EH (cell line): ENCODE results near the gene CNOT6.
"Not testable (repeated sequence)": the region's sequence is repeated elsewhere in the genome, so short reads cannot be mapped to it uniquely, and the experiment has no call there.

Experiments used
- DNase-seq: peaks from one replicate; pipeline ENCODE4 v3.0.0-alpha.2; 2015; ENCODE audit warnings: low read depth

Gene CNOT6

DNA sequence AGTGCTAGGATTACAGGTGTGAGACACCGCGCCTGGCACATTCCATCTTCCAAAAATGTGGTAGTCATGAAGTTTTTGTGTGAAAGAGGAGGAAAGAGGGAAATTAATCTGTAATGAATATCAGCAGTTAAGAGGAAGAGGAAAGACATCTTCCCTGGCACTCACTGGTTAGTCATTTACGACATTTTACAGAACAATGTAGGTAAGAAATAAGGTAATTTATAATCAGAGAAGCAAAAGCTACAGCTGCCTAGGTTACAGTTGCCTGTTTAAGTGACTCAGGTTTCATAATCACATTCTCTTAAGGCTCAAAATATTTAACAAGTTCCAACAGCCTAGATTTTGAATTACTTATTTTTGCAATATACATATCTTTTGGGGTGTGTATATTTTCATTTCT, 26.9 kb downstream of the CNOT6 start:
- DNase-seq, result no peak

DNA sequence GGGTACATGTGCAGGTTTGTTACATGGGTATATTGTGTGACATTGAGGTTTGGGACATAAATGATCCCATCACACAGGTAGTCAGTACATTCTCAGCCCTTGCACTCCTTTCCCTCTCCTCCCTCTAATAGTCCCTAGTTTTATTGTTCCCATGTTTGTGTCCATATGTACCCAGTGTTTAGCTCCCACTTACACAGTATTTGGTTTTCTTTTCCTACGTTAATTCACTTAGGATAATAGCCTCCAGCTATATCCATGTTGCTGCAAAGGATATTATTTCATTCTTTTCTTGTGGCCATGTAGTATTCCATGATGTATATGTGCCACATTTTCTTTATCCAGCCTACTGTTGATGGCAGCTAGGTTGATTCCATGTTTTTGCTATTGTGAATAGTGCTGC, 27.4 kb downstream of the CNOT6 start:
- DNase-seq, result no peak

DNA sequence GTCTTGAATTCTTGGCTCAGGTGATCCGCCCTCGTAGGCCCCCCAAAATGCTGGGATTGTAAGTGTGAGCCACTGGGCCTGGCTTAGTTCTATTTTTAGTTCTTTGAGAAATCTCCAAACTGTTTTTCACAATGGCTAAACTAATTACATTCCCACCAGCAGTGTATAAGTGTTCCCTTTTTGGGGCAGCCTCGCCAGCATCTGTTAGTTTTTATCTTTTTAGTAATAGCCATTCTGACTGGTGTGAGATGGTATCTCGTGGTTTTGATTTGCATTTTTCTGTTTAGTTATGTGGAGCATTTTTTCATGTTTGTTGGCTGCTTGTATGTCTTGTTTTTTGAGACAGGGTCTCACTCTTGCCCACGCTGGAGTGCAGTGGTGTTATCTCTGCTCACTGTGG, 28.2 kb downstream of the CNOT6 start:
- peak; percentile 43 for DNase-seq

DNA sequence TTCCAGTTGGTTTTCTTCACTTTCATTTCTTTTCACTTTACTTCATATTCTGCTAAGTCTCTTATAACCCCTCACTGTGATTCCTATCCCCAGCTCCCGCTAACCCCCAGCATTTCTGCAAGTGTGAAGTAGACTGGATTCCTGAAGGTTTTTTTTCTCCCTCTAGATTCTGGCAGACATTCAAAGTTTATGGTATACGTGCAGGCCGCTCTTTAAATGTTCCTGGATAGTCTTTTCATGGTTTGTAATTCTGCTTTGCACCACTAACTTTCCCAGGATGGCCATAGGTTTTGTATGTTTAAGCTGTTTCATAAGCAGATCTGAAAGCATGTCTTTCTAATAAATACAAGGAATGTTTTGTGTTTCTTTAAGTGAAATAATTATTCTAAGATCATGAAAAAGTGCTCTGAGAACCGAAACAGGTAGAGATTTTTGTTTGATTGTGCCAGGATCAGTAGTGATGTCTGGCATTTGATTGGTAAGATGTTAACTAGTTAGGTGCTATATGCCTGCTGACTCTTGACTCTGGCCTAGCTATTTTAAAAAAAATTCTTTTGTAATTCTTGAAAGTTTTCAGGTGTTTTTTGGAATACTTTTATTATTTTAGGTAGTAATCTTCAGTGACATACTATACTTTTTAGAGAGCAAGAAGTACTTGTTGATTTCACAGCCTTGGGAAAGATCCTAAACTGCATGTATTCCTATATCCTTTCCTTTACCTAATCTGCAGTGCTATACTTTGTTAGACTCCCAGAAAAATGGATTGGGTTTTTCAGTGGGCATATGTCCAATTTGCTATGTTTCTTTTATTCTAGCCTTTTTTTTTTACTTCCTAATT, 29.7 kb downstream of the CNOT6 start:
- DNase-seq, result no peak

DNA sequence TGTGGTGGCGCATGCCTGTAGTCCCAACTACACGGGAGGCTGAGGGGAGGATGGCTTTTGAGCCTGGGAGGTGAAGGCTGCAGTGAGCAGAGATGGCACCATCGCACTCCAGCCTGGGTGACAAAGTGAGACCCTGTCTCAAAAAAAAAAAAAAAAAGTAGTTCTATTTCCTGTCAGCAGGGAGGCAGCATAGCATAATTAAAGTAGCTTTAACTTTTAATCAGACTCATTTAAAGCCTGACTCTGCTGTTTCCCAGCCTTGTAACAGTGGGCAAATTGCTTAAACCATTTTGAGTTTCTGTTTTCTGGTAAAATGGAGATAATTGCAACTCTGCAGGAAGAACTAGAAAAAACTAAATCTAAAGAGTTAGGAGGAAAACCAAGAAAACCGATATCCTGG, 31.2 kb downstream of the CNOT6 start:
- no peak for DNase-seq

DNA sequence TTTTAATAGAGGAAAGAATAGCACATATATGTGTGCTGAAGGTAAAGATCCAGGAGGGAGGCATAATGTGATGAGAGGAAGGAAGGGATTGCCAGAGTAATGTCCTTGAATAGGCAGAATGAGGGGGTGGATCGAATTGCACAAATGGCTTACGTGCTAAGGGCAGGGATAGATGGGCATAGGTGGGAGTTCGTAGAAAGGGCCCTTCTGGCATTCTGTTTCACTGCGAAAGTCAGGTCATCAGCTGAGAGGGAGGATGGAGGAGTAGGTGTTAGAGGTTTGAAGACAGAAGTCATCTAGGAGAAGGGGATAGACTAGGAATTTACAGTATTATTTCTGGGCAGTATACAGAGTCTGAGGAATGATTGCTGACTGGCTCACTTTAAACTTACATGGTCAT, 32.1 kb downstream of the CNOT6 start:
- no peak for DNase-seq

DNA sequence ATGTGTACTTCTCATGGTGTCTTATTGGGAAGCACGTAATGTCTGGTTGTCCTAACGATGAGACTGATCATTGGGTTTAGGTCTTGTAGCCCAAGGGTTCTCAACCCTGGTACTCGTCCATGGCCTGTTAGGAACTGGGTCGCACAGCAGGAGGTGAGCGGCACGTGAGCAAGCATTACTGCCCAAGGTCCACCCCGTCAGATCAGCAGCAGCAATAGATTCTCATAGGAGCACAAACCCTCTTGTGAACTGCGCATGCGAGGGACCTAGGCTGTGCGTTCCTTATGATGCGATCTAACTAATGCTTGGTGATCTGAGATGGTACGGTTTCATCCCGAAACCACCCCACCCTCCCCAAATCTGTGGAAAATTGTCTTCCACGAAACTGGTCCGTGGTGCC, 33.5 kb downstream of the CNOT6 start:
- no peak for DNase-seq

DNA sequence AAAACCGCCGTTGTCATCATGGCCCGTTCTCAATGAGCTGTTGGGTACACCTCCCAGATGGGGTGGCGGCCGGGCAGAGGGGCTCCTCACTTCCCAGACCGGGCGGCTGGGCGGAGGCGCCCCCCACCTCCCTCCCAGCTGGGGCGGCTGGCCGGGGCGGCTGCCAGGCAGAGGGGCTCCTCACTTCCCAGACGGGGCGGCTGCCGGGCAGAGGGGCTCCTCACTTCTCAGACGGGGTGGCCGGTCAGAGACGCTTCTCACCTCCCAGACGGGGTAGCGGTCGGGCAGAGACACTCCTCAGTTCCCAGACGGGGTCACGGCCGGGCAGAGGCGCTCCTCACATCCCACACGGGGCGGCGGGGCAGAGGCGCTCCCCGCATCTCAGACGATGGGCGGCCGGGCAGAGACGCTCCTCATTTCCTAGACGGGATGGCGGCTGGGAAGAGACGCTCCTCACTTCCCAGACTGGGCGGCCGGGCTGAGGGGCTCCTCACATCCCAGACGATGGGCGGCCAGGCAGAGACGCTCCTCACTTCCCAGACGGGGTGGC, 36.9 kb downstream of the CNOT6 start:
- DNase-seq, result not testable (repeated sequence)

DNA sequence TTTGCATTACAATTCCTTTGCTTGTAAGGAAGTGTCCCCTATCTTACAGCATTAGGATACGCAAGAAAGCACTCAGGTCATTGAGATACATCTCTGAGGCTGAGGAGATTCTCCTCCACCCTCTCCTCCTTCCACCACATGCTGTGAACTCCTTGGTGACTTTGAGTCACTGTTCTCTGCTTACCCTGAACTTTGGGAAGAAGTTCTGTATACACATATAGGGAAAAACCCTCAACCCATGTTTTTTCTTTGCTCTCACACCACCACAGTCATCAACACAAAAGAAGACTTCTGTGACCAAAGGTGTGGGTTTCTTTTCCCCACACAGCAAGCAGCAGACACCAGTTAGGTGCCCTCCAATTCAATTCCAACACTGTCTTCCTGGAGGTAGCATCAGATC, 38.1 kb downstream of the CNOT6 start:
- no peak for DNase-seq

DNA sequence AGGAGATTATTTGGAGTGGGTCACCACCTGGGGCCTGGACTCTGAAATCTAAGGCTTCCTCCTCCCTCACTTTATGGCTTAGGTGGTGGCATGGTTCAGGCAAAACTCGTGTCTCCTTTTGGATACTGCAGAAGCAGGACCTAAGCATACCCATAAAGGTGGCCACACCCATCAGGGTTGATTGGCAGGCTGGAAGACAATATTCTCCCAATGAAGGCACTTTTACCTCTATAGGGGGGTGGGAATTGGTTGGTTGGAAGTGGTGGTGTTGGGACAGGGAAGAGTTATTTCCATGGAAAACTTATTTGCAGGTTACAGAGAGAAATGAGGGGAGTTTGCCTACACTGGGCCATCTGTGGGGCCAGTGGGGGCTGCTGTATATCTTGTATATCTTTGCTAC, 39.7 kb downstream of the CNOT6 start:
- DNase-seq, result no peak

GRCh38 chr5:180535573-180535972, 41.4 kb downstream of the CNOT6 start:
- DNase-seq, result no peak

GRCh38 chr5:180540050-180540694, 46.0 kb downstream of the CNOT6 start:
- DNase-seq, result no peak

GRCh38 chr5:180541710-180542109, 47.5 kb downstream of the CNOT6 start:
- no peak for DNase-seq

DNA sequence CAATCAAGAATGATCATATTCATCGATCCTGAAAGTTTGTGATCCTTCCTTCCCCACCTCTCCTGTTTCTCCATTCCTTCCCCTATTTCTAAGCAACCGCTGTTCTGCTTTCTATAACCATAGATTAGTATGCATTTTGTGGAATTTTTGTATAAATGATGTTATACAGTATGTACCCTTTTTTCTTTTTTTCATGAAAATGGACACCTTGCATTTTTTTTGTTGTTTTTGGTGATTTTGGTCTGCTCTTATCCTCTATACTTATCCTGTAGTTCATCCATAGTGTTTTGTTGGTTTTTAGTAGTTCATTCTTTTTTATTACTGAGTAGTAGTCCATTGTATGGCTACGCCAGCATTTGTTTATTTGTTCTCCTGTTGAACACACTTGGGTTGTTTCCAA, 51.1 kb downstream of the CNOT6 start:
- DNase-seq, result no peak

DNA sequence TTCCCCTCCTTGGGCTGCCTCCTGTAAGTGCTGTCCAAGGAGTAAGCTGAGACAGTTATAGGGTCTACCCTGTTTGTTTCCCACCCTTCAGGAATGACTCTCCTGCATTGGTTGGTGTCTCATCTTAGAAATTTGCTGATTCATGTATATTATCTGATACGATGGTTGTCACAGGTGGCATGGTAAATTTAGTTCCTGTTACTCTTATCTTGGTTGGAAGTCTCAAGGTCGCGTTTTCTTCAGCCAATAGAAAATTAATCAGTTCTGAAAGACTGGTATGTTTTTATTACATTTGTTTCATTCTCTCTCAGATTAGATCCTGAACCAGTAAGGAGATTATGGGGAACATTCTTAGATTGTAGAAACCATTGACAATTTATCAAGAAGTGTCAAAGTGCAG, 54.4 kb downstream of the CNOT6 start:
- DNase-seq, result no peak

DNA sequence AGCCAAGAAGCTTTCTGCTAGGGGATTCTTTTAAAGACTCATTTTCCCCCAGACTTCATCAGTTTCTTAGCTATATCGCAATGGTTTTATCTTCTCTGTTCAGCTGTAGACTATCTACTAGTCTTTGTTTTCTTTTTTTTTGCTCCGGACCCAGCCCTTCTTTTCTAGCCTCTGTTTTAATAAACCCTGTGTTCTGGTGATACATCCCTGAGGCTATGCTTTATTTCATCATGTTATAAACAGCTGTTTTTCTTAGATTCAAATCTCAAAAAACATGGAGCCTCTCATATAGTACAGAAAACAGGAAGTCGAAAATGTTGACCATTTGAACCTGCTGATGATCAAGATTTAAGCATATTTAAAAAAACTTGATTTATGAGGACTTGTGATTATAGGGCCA, 59.4 kb downstream of the CNOT6 start:
- peak; percentile 31 for DNase-seq

DNA sequence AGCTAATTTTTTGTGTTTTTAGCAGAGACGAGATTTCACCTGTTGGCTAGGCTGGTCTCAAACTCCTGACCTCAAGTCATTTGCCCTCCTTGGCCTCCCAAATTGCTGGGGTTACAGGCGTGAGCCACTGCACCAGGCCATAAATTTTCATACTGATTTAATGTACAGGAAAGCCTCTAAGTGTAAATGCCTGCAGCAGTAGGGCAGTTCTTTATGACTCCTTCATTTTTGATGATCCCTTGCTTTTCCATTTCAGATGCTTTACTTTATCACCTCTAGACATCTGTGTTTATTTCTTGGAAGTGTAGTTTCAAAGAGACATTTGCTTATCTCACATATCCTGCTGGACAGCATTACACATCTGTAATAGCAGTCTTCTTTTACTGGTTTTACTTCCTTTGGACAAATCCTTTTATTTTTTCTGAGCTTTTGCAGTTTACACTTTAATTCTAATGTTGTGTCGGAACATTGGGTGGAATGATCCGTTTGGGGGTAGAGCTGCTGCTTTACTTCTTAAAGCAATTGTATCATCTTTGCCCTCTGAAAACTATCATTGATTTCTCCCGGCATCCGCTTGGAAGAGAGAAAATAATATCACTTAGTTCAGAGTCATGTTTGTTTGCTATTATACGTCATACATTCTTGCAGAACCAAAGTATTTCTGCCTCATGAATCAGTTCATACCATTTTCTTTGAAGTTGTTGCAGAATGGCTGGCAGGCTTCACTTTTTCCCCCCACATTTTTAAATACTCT, 61.2 kb downstream of the CNOT6 start:
- peak; percentile 50 for DNase-seq

GRCh38 chr5:180557217-180557809, 63.1 kb downstream of the CNOT6 start:
- DNase-seq, result peak; percentile 66

DNA sequence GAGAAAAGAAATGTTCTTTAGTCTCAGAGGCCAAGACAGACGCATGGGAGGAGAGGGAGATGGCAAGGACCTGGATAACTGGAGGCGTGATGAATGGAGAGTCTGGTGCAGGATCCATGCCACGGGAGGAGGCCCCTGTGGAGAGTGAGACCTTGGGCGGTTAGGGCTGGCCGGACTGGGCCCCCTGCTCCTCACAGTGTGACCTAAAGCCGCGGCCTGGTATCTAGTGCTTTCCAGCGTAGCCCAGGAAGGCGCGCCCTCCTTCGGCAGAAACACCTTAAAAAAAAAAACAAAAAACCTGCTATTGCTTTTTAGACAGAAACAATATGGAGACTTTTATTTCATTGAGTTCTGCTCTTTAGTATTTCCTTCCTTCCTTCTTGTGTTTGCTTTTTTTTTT, 64.1 kb downstream of the CNOT6 start:
- DNase-seq, result no peak

- DNase-seq, result no peak
Observed at GRCh38 chr5:180563994-180564393, 69.8 kb downstream of the CNOT6 start.

DNA sequence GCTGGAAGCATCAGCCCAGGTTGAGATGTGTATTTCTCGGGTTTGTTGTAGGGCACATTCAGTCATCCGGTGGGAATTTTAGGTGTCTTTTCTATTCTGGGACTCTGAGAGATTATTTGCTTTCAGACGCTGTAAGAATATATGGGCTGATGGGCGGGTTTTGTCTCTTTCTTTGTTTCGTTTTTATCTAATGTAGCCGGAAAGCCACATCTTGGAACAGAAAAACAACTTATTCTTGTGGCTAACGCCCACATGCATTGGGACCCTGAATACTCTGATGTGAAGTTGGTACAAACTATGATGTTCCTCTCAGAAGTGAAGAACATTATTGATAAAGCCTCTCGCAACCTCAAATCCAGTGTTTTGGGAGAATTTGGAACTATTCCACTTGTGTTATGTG, 74.7 kb downstream of the CNOT6 start:
- no peak for DNase-seq

DNA sequence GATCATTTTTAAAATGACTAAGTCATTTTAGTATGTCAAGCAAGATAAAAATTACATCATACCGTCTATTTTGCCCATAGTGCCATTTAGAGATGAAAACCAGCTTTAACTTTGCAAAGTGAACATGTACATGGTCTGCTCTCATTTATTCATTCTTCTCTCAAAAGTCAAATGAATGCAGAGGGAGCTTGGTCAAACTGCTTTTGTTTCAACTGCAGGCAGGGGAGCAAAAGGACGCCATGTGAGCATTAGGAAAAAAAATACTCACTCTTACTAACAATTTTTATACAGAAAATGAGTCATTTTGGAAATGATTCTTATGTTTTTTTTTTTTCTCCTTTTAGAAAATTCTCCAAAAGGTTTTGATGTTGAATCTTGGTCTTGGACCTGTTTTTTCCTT, 81.4 kb downstream of the CNOT6 start:
- no peak for DNase-seq
